ENCODE results near the gene SLC30A3. TPM values are rescaled to one million over a fixed set of nuclear protein-coding genes. Genes with fewer than 3 reads are reported as not detected.

The SLC30A3 gene
- total RNA-seq, 4 donors from 2014 or later, result 0.35 TPM; not detected in 3

- peaks cover 0 to 5% (median 0%) of the 10 kb centered on the region in 4 donors for H3K4me1 ChIP-seq
- H3K27me3 ChIP-seq, result no peaks in the 10 kb centered on the region
- no peak overlapping the region for H3K4me3 ChIP-seq
- H3K9me3 ChIP-seq, result no peaks in the 10 kb centered on the region
- no peak overlapping the region for H3K27ac ChIP-seq
- no peak for TF ChIP-seq POLR2A (IDR thresholded peaks at IDR 0.05)
- TF ChIP-seq CTCF (IDR thresholded peaks at IDR 0.05), result no peak
- peaks cover 0 to 14% (median 0%) of the 10 kb centered on the region in 3 donors for H3K36me3 ChIP-seq
- DNase-seq, result no peak
These were observed 15.0 kb downstream of the SLC30A3 start for GRCh38 chr2:27247893-27248292.

- no peak for TF ChIP-seq POLR2A (IDR thresholded peaks at IDR 0.05)
- no peak for TF ChIP-seq CTCF (IDR thresholded peaks at IDR 0.05)
- DNase-seq, result no peak
- no peak overlapping the region for H3K4me3 ChIP-seq
These were observed 17.2 kb downstream of the SLC30A3 start for GRCh38 chr2:27245626-27246025.

GRCh38 chr2:27245116-27245515 lies 17.7 kb downstream of the SLC30A3 start:
- no peaks in the 10 kb centered on the region for H3K27me3 ChIP-seq
- no peaks in the 10 kb centered on the region for H3K9me3 ChIP-seq
- H3K4me1 ChIP-seq, result peaks cover 0 to under 1% (median 0%) of the 10 kb centered on the region in 4 donors
- no peak overlapping the region for H3K27ac ChIP-seq
- TF ChIP-seq CTCF (IDR thresholded peaks at IDR 0.05), result no peak
- no peak for TF ChIP-seq POLR2A (IDR thresholded peaks at IDR 0.05)
- H3K36me3 ChIP-seq, result peaks cover 0 to 41% (median 0%) of the 10 kb centered on the region in 3 donors
- DNase-seq, result no peak
- no peak overlapping the region for H3K4me3 ChIP-seq

More at GRCh38 chr2:27245626-27246025, 17.2 kb downstream of the SLC30A3 start:
- H3K36me3 ChIP-seq, result peaks cover 0 to 36% (median 0%) of the 10 kb centered on the region in 3 donors
- no peaks in the 10 kb centered on the region for H3K9me3 ChIP-seq
- no peak overlapping the region for H3K27ac ChIP-seq
- H3K4me1 ChIP-seq, result peaks cover 0 to 5% (median 0%) of the 10 kb centered on the region in 4 donors
- H3K27me3 ChIP-seq, result no peaks in the 10 kb centered on the region

GRCh38 chr2:27243391-27244130 lies 19.3 kb downstream of the SLC30A3 start:
- no peak overlapping the region for H3K4me3 ChIP-seq
- no peaks in the 10 kb centered on the region for H3K9me3 ChIP-seq
- no peak overlapping the region for H3K27ac ChIP-seq
- H3K36me3 ChIP-seq, result peaks cover 0 to 57% (median 0%) of the 10 kb centered on the region in 3 donors
- DNase-seq, result no peak
- H3K4me1 ChIP-seq, result no peaks in the 10 kb centered on the region
- H3K27me3 ChIP-seq, result no peaks in the 10 kb centered on the region
- TF ChIP-seq POLR2A (IDR thresholded peaks at IDR 0.05), result no peak
- no peak for TF ChIP-seq CTCF (IDR thresholded peaks at IDR 0.05)

GRCh38 chr2:27242614-27242951 lies 20.3 kb downstream of the SLC30A3 start:
- Histone ChIP-seq H3K36me3 (peaks cover 0 to 67% (median 0%) of the 10 kb centered on the region in 3 donors), H3K4me3 (no peak overlapping the region), H3K27ac (no peak overlapping the region), H3K27me3 (no peaks in the 10 kb centered on the region), H3K9me3 (no peaks in the 10 kb centered on the region), H3K4me1 (no peaks in the 10 kb centered on the region)
- no peak for DNase-seq
- TF ChIP-seq CTCF (IDR thresholded peaks at IDR 0.05) (no peak), POLR2A (IDR thresholded peaks at IDR 0.05) (no peak)

Data from Peyer's patch (tissue), 4 donors.